Tibial nerve (tissue), 4 donors: ENCODE measurements around the gene TESK2. TPM values are rescaled to one million over a fixed set of nuclear protein-coding genes. Genes with fewer than 3 reads are reported as not detected.
"Not testable (repeated sequence)": the region's sequence is repeated elsewhere in the genome, so short reads cannot be mapped to it uniquely, and the experiment has no call there.

ENCODE experiments used
- DNase-seq, 2 donors: peaks; one replicate each; pipeline ENCODE4 v3.0.0-alpha.2; 2019; ENCODE audit warnings: low spot score in 2 of 2
- H3K27ac ChIP-seq, 4 donors: fragments of 200-600 bp; sonication (generic) in 3 of 4; one replicate each; pipeline ENCODE4 v1.5.1; 2017 to 2019; ENCODE audit warnings: mild to moderate bottlenecking in 1 of 4
- H3K27me3 ChIP-seq, 2 donors: fragments of 200-600 bp; sonication (generic) in 1 of 2; one replicate each; pipeline versions ENCODE4 v1.5.1 to v1.6.0; 2017 to 2019
- H3K36me3 ChIP-seq, 3 donors: fragments of 200-600 bp; sonication (generic); one replicate each; pipeline ENCODE4 v1.5.1; 2018 to 2019
- H3K4me1 ChIP-seq, 4 donors: fragments of 200-600 bp; sonication (generic) in 3 of 4; one replicate each; pipeline ENCODE4 v1.5.1; 2017 to 2019
- H3K4me3 ChIP-seq, 4 donors: fragments of 200-600 bp; sonication (generic) in 3 of 4; one replicate each; pipeline ENCODE4 v1.5.1; 2017 to 2019; ENCODE audit warnings: mild to moderate bottlenecking in 1 of 4, moderate library complexity in 1 of 4
- H3K9me3 ChIP-seq, 4 donors: fragments of 200-600 bp; sonication (generic) in 3 of 4; one replicate each; pipeline ENCODE4 v1.5.1; 2017 to 2019
- EP300 ChIP-seq, 2 donors: sonication (generic); formaldehyde crosslinking; IDR thresholded peaks; one replicate each; pipeline ENCODE4 v1.6.1; 2017; ENCODE audit warnings: antibody characterized with exemption in 2 of 2, mild to moderate bottlenecking in 1 of 2
- POLR2A ChIP-seq, 2 donors: fragments of 450-650 bp; IDR thresholded peaks; one replicate each; pipeline ENCODE4 v1.6.1; 2017; ENCODE audit warnings: antibody characterized with exemption in 2 of 2, mild to moderate bottlenecking in 2 of 2, moderate library complexity in 2 of 2
- WGBS, 2 donors: methylation state at CpG; one replicate each; pipeline ENCODE4 v1.1.5; 2018; 5-methylcytosine and 5-hydroxymethylcytosine counted together
- total RNA-seq, 4 donors: library from RNA; depleted of rRNA; stranded (reverse); fragments of >200 nt; gene quantifications; one replicate each; pipeline ENCODE4 v1.1.0, GENCODE V29; 2016
- TF ChIP-seq, protein P1 (sequence below), 5 experiments: fragments of 200-600 bp in 3 of 5; fragments of 450-650 bp in 2 of 5; sonication (generic) in 3 of 5; IDR thresholded peaks; one replicate each; pipeline ENCODE4 v1.5.1; 2016 to 2019; ENCODE audit warnings: antibody characterized with exemption in 5 of 5, mild to moderate bottlenecking in 3 of 5, moderate library complexity in 2 of 5

The TESK2 gene
- total RNA-seq, 4 donors from 2014 or later = 3.9 to 11.7 (median 8.5) TPM

- Histone ChIP-seq H3K4me3 (no peak overlapping the region), H3K36me3 (no peaks in the 10 kb centered on the region), H3K27me3 (no peaks in the 10 kb centered on the region), H3K27ac (no peak overlapping the region), H3K9me3 (no peaks in the 10 kb centered on the region), H3K4me1 (no peaks in the 10 kb centered on the region)
- WGBS, 2 donors = 94% methylated on average over 11 of the region's 11 CpGs
- no peak for DNase-seq
- TF ChIP-seq, protein P1, sequence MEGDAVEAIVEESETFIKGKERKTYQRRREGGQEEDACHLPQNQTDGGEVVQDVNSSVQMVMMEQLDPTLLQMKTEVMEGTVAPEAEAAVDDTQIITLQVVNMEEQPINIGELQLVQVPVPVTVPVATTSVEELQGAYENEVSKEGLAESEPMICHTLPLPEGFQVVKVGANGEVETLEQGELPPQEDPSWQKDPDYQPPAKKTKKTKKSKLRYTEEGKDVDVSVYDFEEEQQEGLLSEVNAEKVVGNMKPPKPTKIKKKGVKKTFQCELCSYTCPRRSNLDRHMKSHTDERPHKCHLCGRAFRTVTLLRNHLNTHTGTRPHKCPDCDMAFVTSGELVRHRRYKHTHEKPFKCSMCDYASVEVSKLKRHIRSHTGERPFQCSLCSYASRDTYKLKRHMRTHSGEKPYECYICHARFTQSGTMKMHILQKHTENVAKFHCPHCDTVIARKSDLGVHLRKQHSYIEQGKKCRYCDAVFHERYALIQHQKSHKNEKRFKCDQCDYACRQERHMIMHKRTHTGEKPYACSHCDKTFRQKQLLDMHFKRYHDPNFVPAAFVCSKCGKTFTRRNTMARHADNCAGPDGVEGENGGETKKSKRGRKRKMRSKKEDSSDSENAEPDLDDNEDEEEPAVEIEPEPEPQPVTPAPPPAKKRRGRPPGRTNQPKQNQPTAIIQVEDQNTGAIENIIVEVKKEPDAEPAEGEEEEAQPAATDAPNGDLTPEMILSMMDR (IDR thresholded peaks at IDR 0.05) = no peak
- TF ChIP-seq POLR2A (IDR thresholded peaks at IDR 0.05) = no peak
Measured at GRCh38 chr1:45530632-45531135, 39.7 kb upstream of the TESK2 start.

- H3K27ac ChIP-seq = no peak overlapping the region
- H3K36me3 ChIP-seq = no peaks in the 10 kb centered on the region
- no peaks in the 10 kb centered on the region for H3K27me3 ChIP-seq
- peaks cover 0 to 5% (median 0%) of the 10 kb centered on the region in 4 donors for H3K4me1 ChIP-seq
- no peak overlapping the region for H3K4me3 ChIP-seq
- no peaks in the 10 kb centered on the region for H3K9me3 ChIP-seq
- 96 to 100% methylated on average over 1 of the region's 1 CpG for WGBS, 2 donors
- no peak for DNase-seq
- TF ChIP-seq EP300 (IDR thresholded peaks at IDR 0.05) (no peak), POLR2A (IDR thresholded peaks at IDR 0.05) (no peak)
Measured at GRCh38 chr1:45526135-45526644, 35.2 kb upstream of the TESK2 start.

DNA sequence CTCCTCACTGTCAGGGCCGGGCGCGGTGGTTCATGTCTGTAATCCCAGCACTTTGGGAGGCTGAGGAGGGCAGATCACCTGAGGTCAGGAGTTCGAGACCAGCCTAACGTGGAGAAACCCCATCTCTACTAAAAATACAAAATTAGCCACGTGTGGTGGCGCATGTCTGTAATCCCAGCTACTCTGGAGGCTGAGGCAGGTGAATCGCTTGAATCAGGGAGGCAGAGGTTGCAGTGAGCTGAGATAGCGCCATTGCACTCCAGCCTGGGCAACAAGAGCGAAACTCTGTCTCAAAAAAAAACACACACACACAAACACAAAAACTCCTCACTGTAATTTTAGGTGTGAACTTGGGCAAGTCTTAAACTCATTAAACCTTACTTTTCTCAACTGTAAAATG, 33.0 kb upstream of the TESK2 start:
- not testable (repeated sequence) for DNase-seq, H3K27ac ChIP-seq, H3K27me3 ChIP-seq, H3K4me3 ChIP-seq, H3K9me3 ChIP-seq, H3K36me3 ChIP-seq
- peaks cover 0 to 20% (median 9%) of the 10 kb centered on the region in 4 donors for H3K4me1 ChIP-seq
- WGBS, 2 donors = 90 to 91% methylated on average over 10 of the region's 10 CpGs

DNA sequence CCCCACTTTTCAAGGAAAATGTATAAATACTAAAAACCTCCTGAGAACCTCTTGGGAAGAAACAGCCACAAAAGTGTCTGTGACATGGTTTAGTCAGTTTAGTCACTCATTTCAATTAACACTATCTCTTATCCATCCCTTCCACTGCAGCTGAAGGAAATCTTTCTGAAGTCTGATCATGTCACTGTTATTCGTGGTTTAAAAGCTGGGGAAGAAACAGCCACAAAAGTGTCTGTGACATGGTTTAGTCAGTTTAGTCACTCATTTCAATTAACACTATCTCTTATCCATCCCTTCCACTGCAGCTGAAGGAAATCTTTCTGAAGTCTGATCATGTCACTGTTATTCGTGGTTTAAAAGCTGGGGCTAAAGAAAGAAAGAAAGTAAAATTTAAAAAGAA, 32.6 kb upstream of the TESK2 start:
- not testable (repeated sequence) for DNase-seq, H3K27me3 ChIP-seq, H3K27ac ChIP-seq, H3K9me3 ChIP-seq, H3K4me3 ChIP-seq, H3K36me3 ChIP-seq
- peaks cover 0 to 24% (median 13%) of the 10 kb centered on the region in 4 donors for H3K4me1 ChIP-seq
- WGBS, 2 donors = 73 to 77% methylated on average over 2 of the region's 2 CpGs

DNA sequence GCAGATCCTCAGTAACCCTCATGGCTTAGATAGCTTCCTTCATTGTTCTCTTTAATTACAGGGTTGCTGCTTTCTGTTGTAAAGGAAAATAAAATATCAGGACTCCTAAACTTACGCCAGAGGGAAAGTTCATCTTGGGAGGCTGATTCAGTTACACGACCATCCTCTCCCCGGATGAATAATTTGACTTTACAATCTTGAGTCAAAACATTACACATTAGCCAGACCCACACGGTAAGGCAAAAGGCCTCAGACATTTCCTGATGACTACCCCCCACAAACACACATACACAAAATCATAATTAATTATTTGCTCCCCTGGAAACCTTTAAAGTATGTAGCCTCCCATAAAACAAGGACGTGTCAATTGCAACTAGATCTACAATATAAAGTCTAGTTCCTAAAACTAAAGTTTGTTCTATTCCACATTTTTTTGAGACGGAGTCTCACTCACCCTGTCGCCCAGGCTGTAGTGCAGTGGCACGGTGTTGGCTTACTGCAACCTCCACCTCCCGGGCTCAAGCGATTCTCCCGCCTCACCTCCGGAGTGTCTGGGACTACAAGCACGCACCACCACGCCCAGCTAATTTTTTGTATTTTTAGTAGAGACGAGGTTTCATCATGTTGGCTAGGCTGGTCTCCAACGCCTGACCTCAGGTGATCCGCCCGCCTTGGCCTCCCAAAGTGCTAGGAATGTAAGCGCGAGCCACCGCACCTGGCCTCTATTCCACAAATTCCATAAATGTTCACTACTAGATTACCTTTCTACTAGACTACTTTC, 31.6 kb upstream of the TESK2 start:
- peaks cover 0 to 31% (median 13%) of the 10 kb centered on the region in 4 donors for H3K4me1 ChIP-seq
- no peak for DNase-seq
- peaks cover 0 to 9% (median 0%) of the 10 kb centered on the region in 3 donors for H3K36me3 ChIP-seq
- H3K9me3 ChIP-seq = no peaks in the 10 kb centered on the region
- peak overlapping the region; percentile 85 to 98 (median 96) for H3K4me3 ChIP-seq
- peak overlapping the region; percentile 93 to 99 (median 96) for H3K27ac ChIP-seq
- TF ChIP-seq EP300 (IDR thresholded peaks at IDR 0.05) = no peak
- TF ChIP-seq POLR2A (IDR thresholded peaks at IDR 0.05) = no peak
- TF ChIP-seq, protein P1 (IDR thresholded peaks at IDR 0.05) = no peak
- 77 to 79% methylated on average over 21 of the region's 21 CpGs for WGBS, 2 donors
- H3K27me3 ChIP-seq = no peaks in the 10 kb centered on the region

- Histone ChIP-seq H3K36me3 (peaks cover 0 to 17% (median 0%) of the 10 kb centered on the region in 3 donors), H3K4me3 (peak within 1 kb of the TSS; percentile 85 to 98 (median 96)), H3K27ac (peak within 1 kb of the TSS; percentile 93 to 99 (median 96)), H3K27me3 (no peaks in the 10 kb centered on the region), H3K4me1 (peaks cover 0 to 38% (median 15%) of the 10 kb centered on the region in 4 donors), H3K9me3 (no peaks in the 10 kb centered on the region)
- peak; percentile 91 to 100 for TF ChIP-seq EP300 (IDR thresholded peaks at IDR 0.05)
- TF ChIP-seq POLR2A (IDR thresholded peaks at IDR 0.05) = peak; percentile 99
- TF ChIP-seq, protein P1 (IDR thresholded peaks at IDR 0.05) = peak in 3 of 5 experiments; percentile 11 to 66 (median 57)
- peak; percentile 95 to 99 for DNase-seq
- 1% methylated on average over 40 to 62 of the region's 72 CpGs for WGBS, 2 donors
Measured at GRCh38 chr1:45521413-45522323, 30.7 kb upstream of the TESK2 start, which contains the start of gene PRDX1. Gene PRDX1, minus strand, starts transcription at chr1:45521884. Its CDS starts 2,841 bp downstream, at chr1:45519043.

- Histone ChIP-seq H3K4me1 (peaks cover 0 to 47% (median 19%) of the 10 kb centered on the region in 4 donors), H3K27ac (peak overlapping the region in 2 of 4 donors; percentile 51 to 63), H3K4me3 (peak overlapping the region in 2 of 4 donors; percentile 26 to 98), H3K36me3 (peaks cover 0 to 34% (median 7%) of the 10 kb centered on the region in 3 donors)
- H3K9me3 ChIP-seq, H3K27me3 ChIP-seq, DNase-seq: not testable (repeated sequence)
- WGBS, 2 donors = 70 to 76% methylated on average over 16 of the region's 16 CpGs
Measured at GRCh38 chr1:45519774-45520173, 28.8 kb upstream of the TESK2 start.
